Stimulated activated CD4-positive, alpha-beta T cell treated with anti-CD3 and anti-CD28 coated beads, TNF-alpha, amount 100 ng/mL, for 1 hour (primary cell): Measurements from ENCODE around the gene FAM219B.

Source experiments
- DNase-seq, 3 donors: peaks; one replicate each; pipeline ENCODE4 v3.0.0-alpha.2; 2020; ENCODE audit warnings: low read depth in 3 of 3, low spot score in 1 of 3

Gene FAM219B

DNA sequence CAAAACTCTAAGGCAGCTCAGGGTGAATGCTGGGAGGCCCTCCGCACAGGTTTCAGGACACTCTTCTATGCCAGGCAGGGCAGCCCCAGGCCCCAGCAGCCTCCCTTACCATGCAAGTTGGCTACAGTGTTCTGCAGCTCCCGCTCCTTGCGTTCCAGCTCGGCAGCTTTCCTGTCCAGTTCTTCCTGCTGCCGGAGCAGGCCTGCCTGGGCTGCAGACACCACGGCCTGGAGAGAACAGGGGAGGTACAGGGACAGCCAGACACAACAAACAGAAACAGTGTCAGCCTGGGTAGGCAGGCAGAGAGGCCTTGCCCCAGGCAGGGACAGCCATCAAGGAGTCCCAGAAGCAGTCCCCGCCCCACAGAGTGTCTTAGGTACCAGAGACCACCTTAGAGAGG lies 54.7 kb downstream of the FAM219B start:
- DNase-seq, result no peak

DNA sequence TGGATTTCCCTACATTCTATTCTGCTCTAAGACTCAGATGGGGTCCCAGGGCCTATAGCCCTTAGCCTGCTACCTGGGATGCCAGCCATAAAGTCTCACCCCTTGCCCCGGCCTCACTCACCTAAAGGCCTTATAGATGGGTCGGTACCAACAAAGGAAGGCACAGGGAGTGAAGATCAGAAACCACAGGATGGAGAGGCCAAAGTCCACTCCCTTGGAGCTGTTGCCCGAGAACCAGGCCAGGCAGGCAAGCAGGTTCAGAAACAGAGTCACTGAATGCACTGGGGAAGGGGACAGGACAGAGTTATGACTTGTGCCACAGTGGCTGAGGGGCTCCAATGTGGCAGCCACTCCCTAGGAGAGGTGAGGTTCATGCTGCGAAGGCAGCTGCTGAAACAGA lies 56.3 kb downstream of the FAM219B start:
- DNase-seq, result no peak
